Middle frontal gyrus (tissue), 1 donor: Measurements from ENCODE around the gene SCAPER.
"Not testable (repeated sequence)": the region's sequence is repeated elsewhere in the genome, so short reads cannot be mapped to it uniquely, and the experiment has no call there.

ENCODE experiments used
- DNase-seq: peaks from one replicate; pipeline ENCODE4 v3.0.0-alpha.2; 2015; ENCODE audit warnings: low spot score; ENCODE audit errors: extremely low spot score

The SCAPER gene

DNA sequence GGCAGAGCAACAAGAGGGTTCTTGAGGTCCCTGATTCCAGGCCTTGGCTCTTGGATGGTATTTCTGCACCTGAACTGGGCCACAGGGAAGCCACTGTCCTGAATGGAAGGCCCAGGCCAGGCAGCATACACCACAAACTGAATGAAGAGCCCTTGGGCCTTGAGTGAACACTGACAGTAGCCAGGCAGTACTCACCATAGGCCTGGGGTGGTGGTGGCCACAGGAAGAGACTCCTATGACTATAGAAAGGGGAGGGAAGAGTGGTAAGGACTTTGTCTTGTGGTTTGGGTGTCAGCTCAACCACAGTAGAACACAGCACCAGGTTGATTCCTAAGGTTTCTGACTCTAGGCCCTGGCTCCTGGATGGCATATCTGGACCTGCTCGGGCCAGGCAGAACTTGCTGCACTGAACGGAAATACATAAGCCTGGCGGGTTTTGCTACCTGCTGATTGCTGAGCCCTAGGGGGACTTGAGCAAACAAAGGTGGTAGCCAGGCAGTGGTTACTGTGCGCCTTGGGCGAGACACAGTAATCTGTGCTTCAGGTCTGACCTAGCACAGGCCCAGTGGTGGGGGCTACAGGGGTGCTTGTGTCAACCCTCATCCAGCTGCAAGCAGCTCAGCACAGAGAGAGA is 327.1 kb downstream of the SCAPER start:
- DNase-seq = no peak

DNA sequence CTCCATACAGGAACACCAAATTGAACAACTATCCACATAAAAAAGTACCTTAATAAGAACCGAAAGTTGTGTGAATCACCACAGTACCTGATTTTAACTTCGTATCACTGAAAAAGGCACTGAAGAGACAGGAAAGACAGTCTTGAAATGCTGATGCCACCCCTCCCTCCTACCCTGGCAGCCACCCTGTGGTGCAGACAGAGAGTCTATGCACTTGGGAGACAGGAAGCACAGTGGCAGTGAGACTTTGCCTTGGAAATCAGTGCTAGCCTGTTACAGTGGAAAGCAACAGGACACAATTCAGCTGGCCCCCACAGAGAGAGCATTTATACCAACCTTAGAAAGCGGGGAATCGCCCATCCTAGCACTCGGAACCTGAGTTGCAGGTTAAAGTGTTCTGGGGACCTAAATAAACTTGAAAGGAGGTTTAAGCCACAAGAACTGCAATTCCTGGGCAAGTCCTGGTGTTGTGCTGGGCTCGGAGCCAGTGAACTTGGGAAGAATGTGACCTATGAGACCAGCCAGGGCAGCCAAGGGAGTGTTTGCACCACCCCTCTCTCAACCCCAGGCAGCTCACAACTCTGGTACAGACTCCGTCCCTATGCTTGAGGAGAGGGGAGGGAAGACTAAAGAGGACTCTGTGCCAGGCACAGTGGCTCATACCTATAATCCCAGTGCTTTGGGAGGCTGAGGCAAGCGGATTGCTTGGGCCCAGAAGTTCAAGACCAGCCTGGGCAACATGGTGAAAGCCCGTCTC is 328.4 kb downstream of the SCAPER start:
- no peak for DNase-seq

- DNase-seq = no peak
Measured at GRCh38 chr15:76575679-76576078, 329.5 kb downstream of the SCAPER start.

- no peak for DNase-seq
Measured at GRCh38 chr15:76575274-76575673, 329.9 kb downstream of the SCAPER start.

- DNase-seq = no peak
Measured at GRCh38 chr15:76572983-76573314, 332.2 kb downstream of the SCAPER start.

GRCh38 chr15:76566276-76566675 is 338.9 kb downstream of the SCAPER start:
- DNase-seq = no peak

- DNase-seq = no peak
Measured at GRCh38 chr15:76565366-76565765, 339.8 kb downstream of the SCAPER start.

- DNase-seq = no peak
Measured at GRCh38 chr15:76555247-76555646, 349.9 kb downstream of the SCAPER start.

DNA sequence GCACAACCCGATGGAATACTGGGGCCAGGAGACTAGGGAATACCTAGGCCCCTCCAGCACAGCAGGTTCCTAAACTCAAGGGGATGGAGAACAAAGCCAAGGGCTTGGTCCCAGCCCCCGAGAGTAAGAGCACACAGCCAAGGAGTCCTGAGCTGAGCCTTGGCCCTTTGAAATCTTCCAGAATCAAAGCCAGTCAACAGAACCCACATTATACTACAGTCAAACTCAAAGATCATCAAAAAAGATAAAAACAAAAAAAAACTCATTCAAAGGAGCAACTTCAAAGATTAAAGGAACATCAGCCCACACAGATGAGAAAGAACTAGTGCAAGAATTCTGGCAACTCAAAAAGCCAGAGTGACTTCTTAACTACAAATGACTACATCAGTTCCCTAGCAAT is 351.6 kb downstream of the SCAPER start:
- no peak for DNase-seq

DNA sequence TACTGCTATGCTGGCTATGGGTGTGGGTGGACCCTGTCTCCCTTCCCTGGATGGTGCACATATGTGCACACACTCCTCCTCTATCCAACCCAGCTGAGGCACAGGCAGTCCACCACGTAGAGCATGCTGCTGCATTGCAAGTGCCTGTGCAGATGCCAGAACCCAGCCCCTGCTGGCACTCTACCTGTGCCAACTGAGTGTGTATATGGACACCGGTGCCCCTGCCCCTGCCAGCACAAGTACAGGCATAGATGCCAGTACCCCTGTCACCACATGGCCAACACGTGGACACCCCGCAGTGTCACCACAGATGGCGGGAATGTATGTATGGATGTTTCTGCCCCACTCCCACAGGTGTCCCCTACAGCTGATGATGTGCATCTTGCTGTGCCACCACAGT is 352.0 kb downstream of the SCAPER start:
- DNase-seq = no peak

GRCh38 chr15:76546805-76547204 is 358.3 kb downstream of the SCAPER start:
- no peak for DNase-seq

- no peak for DNase-seq
Measured at GRCh38 chr15:76533995-76534394, 371.1 kb downstream of the SCAPER start.

GRCh38 chr15:76533060-76533820 is 371.9 kb downstream of the SCAPER start:
- DNase-seq = no peak

DNA sequence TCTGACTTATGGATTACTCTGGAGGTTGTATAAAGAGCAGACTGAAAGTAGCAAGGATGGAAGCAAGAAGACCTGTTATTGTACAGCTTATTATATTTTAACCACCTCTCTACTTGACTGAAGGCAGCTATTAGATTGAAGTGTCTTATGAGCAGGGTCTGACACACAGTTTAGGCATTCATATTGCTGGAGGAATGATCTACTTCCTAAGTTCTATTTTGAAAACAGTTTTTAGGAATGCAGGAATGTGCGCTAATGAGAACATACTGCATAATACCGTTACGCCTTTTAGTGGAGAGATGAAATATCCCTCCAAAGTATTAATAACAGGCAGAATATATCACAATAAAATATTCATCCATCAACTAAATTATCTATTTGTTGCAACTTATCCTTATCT is 375.2 kb downstream of the SCAPER start:
- DNase-seq = no peak

DNA sequence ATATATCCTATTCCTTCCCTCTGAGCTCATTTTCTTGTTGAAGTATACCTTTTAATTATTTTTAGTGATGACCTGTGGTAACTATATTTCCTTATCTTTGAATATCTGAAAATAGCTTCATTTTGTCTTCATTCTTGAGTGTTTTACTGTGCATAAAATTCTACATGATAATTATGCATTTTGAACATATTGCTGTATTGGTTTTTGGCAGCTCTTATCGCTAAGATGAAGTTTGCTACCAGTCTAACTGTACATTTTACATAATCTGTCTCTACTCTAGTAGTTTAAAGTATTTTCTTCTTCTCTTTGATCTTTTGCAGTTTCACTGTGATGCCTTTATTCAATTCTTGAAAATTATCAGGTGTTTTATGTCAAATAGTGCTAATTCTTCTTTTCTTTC is 379.0 kb downstream of the SCAPER start:
- DNase-seq = no peak

GRCh38 chr15:76517910-76518309 is 387.2 kb downstream of the SCAPER start:
- DNase-seq = no peak

DNA sequence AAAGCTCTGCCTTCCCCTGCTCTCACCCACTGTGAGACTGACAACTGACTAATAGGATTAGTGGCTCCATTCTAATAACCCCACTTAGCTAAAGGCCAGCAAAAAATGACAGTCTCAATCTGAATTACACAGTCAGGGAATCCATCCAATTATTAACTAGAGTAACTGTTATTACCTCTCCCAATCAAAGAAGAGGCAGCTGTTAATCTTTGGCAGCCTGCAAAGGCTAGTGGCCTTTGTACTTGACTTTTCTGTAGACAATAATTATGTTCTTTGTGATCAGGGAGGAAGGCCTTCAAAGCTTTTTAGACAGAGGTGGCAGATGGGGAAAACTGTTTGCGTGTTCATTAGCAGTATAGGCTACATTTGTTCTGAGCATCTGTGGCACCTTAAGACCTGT is 390.9 kb downstream of the SCAPER start:
- no peak for DNase-seq

DNA sequence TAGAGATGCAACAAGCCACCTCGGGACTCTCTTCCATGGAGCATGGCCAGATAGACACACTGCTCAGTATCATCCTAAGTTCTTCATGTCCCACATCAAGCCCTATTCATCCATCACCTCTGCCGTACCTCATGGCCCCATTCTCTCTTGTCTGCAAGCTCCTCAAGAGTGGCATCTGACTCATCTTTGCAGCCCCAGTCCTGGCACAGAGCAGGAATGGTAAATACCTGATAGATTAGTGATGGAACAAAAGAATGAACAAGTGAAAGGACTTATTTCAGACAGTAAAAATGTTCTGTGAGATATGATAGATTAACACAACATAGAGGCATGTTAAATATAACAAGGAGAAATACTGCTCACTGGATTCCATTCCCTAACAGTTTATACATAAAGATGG is 392.2 kb downstream of the SCAPER start:
- DNase-seq = no peak

DNA sequence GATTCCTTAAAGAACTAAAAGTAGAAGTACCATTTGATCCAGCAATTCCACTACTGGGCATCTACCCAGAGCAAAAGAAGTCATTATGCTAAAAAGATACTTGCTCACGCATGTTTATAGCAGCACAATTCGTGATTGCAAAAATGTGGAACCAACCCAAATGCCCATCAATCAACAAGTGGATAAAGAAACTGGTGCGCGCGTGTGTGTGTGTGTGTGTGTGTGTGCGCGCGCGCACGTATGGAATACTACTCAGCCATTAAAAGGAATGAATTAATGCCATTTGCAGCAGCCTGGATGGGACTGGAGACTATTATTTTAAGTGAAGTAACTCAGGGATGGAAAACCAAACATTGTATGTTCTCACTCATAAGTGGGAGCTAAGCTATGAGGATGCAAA is 394.5 kb downstream of the SCAPER start:
- DNase-seq = not testable (repeated sequence)

GRCh38 chr15:76503804-76504203 is 401.3 kb downstream of the SCAPER start:
- no peak for DNase-seq

DNA sequence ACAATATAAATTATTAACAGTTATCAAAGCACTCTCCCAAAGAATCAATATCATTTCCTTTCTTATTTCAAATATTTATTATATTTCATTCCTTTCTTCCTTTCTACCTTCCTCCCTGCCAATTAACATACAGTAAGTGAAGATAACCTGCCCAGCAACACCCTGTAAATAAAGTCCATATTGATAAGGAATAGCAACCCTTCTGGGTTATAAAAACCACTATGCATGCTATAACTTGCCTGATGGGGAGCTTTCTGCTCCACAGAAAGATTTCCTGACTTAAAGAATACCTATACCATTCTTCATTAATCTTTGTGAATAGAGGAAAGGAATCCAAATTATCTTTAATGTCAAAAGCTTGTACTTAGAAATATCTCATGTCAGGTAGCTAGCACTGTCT is 402.0 kb downstream of the SCAPER start:
- no peak for DNase-seq

DNA sequence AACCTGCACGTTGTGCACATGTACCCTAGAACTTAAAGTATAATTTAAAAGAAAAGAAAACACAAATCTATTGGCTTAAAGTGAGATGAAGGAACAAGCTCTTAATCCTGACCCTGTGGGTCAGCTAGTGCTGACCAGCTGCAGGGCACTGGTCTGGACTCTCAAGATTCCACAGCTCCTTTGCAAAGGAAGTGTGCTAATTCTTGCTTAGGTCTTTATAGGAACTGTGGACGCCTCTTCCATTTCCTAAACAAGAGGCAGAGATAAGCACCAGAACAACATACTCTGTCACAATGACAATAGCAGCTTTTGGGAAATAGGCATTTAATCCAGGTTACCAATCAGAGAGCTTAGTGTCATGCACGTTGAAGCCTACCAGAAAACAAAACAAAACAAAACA is 402.5 kb downstream of the SCAPER start:
- no peak for DNase-seq

DNA sequence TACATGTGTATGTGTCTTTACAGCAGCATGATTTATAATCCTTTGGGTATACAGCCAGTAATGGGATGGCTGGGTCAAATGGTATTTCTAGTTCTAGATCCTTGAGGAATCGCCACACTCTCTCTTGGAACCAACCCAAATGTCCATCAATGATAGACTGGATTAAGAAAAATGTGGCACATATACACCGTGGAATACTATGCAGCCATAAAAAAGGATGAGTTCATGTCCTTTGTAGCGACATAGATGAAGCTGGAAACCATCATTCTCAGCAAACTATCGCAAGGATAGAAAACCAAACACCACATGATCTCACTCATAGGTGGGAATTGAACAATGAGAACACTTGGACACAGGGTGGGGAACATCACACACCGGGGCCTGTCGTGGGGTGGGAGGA is 403.0 kb downstream of the SCAPER start:
- DNase-seq = not testable (repeated sequence)
